HG02588 (cell line): ENCODE measurements around the gene TEX264.
A peak's percentile ranks its signal among the peaks of the same experiment; 100 is the strongest.
"Not testable (repeated sequence)": the region's sequence is repeated elsewhere in the genome, so short reads cannot be mapped to it uniquely, and the experiment has no call there.

Source experiments
- ATAC-seq: cut with Tn5 transposase; IDR thresholded peaks from one replicate; pipeline ENCODE4 v1.9.1; 2021; ENCODE audit warnings: mild to moderate bottlenecking, moderate library complexity; ENCODE audit not compliant: unreplicated experiment

Gene TEX264

GRCh38 chr3:51712963-51713362, 41.9 kb downstream of the TEX264 start:
- ATAC-seq: no peak

- no peak for ATAC-seq
Measured at GRCh38 chr3:51715231-51715976, 44.4 kb downstream of the TEX264 start.

- ATAC-seq: no peak
Measured at GRCh38 chr3:51715977-51716294, 44.9 kb downstream of the TEX264 start.

GRCh38 chr3:51716805-51717204, 45.8 kb downstream of the TEX264 start:
- ATAC-seq: no peak

GRCh38 chr3:51717446-51717845, 46.4 kb downstream of the TEX264 start:
- no peak for ATAC-seq

GRCh38 chr3:51717947-51718346, 46.9 kb downstream of the TEX264 start:
- ATAC-seq: no peak

GRCh38 chr3:51718547-51719409, 47.7 kb downstream of the TEX264 start:
- peak; percentile 64 for ATAC-seq

GRCh38 chr3:51719410-51720025, 48.5 kb downstream of the TEX264 start:
- no peak for ATAC-seq

GRCh38 chr3:51720292-51721061, 49.4 kb downstream of the TEX264 start:
- no peak for ATAC-seq

GRCh38 chr3:51721062-51721745, 50.2 kb downstream of the TEX264 start:
- no peak for ATAC-seq

GRCh38 chr3:51722362-51722761, 51.3 kb downstream of the TEX264 start:
- ATAC-seq: no peak

GRCh38 chr3:51727500-51727899, 56.4 kb downstream of the TEX264 start:
- ATAC-seq: no peak

GRCh38 chr3:51729042-51729633, 58.1 kb downstream of the TEX264 start:
- no peak for ATAC-seq

GRCh38 chr3:51733859-51734571, 63.0 kb downstream of the TEX264 start:
- ATAC-seq: no peak

- no peak for ATAC-seq
Measured at GRCh38 chr3:51734572-51734907, 63.5 kb downstream of the TEX264 start.

GRCh38 chr3:51735039-51735438, 64.0 kb downstream of the TEX264 start:
- no peak for ATAC-seq

- ATAC-seq: no peak
Measured at GRCh38 chr3:51735950-51736349, 64.9 kb downstream of the TEX264 start.

- ATAC-seq: no peak
Measured at GRCh38 chr3:51739110-51739509, 68.1 kb downstream of the TEX264 start.

- ATAC-seq: not testable (repeated sequence)
Measured at GRCh38 chr3:51742320-51742719, 71.3 kb downstream of the TEX264 start.

- not testable (repeated sequence) for ATAC-seq
Measured at GRCh38 chr3:51742978-51743377, 71.9 kb downstream of the TEX264 start.
